GM18951 (cell line): ENCODE measurements around the gene KCNJ10.

Source experiments
- POLR2A ChIP-seq: IDR thresholded peaks from 4 replicates; pipeline ENCODE4 v1.6.1; 2011; ENCODE audit warnings: mild to moderate bottlenecking; ENCODE audit not compliant: insufficient read length, insufficient read depth; ENCODE audit errors: extremely low read depth
- in situ Hi-C: fragments of 300-500 bp; cut with MboI; formaldehyde crosslinking; loops from one replicate; pipeline ENCODE4 v1.12.0; 2022; ENCODE audit warnings: low sequenced_read_pairs, mixed read lengths, inconsistent platforms; ENCODE audit not compliant: unreplicated experiment

KCNJ10 gene

DNA sequence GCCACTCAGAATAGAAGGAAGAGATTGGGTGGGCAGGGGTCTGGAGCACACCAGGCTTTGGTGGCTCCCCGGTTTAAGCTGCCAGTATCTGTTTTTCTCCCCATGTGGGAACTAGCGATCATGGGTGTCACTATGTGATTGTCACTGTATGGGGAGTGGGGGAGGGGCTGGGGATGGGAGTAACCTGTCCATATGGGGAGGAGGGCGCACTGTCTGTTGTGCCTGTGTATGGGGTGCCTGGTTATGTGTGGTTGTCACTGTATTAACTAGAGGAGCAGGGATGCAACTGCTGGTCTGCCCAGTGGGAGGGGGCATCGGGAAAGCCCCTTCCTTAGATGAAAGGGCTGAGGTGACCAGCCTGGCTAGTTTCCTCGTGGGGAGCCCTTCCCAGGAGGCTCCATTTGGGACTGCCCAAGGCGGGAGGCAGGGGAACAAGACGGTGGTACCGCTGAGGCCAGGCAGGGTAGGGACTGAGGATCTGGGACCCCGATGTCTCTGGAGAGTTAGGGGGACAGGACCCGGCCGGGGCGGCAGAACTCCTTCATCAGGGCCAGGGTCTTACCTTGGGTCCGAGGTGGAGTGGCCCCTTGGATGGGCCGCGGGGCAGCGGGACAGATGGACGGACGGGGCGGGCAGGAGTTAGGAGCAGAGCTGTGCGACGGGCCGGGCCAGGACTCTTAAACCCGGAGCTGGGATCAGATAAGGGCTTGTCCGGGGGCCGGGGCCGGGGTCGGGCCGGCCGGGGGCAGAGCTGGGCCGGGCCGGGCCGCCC is at the start of gene KCNJ10:
Gene KCNJ10, minus strand, starts transcription at position 701 of the 772 bp plus-strand sequence. CDS start 27,628 bp downstream, outside the sequence.
- no peak for TF ChIP-seq POLR2A

DNA sequence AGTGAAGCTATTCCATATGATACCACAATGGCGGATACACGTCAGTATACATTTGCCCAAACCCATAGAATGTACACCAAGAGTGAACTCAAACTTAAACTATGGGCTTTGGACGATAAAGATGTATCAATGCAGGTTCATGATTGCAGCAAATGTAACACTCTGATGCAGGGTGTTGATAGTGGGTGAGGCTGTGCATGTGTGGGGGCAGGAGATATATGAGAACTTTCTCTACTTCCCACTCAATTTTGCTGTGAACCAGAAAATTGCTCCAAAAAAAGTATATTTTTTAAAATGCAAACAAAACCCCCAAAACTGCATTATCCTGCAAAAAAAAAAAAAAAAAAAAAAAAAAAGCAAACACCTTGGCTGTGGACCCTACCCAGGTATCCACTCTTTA is 49.0 kb upstream of the KCNJ10 start:
- in situ Hi-C loops = loop anchor here (10.0 kb wide), 1 partner anchor 126 kb away; no protein-coding TSS in a partner anchor
- TF ChIP-seq POLR2A = no peak

More for the DNA sequence above, at the start of gene KCNJ10:
- in situ Hi-C loops = no loop called here

DNA sequence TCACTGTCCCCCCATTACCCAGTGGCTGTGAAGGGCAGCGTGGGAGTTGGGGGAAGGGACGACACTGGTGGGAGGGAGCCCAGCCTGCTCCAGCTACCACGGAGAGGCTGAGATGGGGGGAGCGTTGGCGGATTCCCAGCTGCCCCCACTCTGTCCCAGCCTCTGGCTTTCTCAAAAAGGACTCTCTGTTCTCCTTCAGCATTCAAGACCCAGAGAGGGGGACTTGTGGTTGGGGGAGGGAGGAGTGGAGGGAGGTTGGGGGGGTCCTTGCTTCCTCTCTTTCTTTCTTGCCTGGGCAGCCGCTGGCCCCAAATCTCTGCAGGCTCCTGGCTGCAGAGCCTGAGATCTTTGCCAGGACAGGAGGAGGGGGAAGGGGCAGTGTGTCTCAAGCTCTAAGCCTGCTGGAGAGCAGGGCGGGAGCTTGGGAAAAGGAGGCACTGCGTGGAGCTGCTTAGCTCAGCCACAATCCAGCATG is 47.8 kb upstream of the KCNJ10 start:
- in situ Hi-C loops = loop anchor here (10.0 kb wide), 1 partner anchor 127 kb away; no protein-coding TSS in a partner anchor
- no peak for TF ChIP-seq POLR2A

GRCh38 chr1:160117300-160117699 is 47.3 kb upstream of the KCNJ10 start:
- no peak for TF ChIP-seq POLR2A
- in situ Hi-C loops = loop anchor here (10.0 kb wide), 1 partner anchor 128 kb away; no protein-coding TSS in a partner anchor

GRCh38 chr1:160116283-160117147 is 46.6 kb upstream of the KCNJ10 start:
- TF ChIP-seq POLR2A = no peak
- in situ Hi-C loops = loop anchor here (10.0 kb wide), 1 partner anchor 128 kb away; no protein-coding TSS in a partner anchor

- in situ Hi-C loops = loop anchor here (10.0 kb wide), 1 partner anchor 129 kb away; no protein-coding TSS in a partner anchor
- TF ChIP-seq POLR2A = no peak
These were observed 45.8 kb upstream of the KCNJ10 start, which contains the start of gene ATP1A2 for GRCh38 chr1:160115545-160116282. ATP1A2 (plus strand) TSS chr1:160115759; CDS start chr1:160115862, 103 bp downstream.

DNA sequence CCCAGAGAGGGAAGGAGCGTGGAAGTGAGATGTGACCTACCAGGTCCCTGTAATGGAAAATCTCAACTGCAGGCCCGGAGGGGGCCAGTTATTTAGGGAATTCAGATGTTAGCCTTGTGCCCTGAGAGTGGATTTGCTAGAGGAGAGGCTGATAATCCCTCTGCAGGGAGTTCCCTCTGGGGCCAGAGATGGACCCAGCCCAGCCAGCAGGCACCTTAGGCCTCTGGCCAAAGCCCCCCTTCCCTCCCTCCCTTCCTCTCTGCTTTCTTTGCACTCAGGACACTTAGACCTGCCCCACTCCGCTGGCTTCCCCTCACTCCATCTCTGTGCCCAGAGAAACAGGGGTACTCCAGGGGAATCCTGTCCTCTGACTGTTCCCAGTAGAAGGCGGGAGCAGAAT is 44.1 kb upstream of the KCNJ10 start:
- TF ChIP-seq POLR2A = no peak

GRCh38 chr1:160113407-160113806 is 43.4 kb upstream of the KCNJ10 start:
- in situ Hi-C loops = loop anchor here (10.0 kb wide), 1 partner anchor 131 kb away; no protein-coding TSS in a partner anchor
- TF ChIP-seq POLR2A = no peak

More for the DNA sequence above, 44.1 kb upstream of the KCNJ10 start:
- in situ Hi-C loops = loop anchor here (10.0 kb wide), 1 partner anchor 131 kb away; no protein-coding TSS in a partner anchor

GRCh38 chr1:160112357-160112756 is 42.4 kb upstream of the KCNJ10 start:
- TF ChIP-seq POLR2A = no peak
- in situ Hi-C loops = loop anchor here (10.0 kb wide), 1 partner anchor 132 kb away; no protein-coding TSS in a partner anchor

GRCh38 chr1:160111462-160111861 is 41.5 kb upstream of the KCNJ10 start:
- in situ Hi-C loops = loop anchor here (10.0 kb wide), 1 partner anchor 133 kb away; no protein-coding TSS in a partner anchor

DNA sequence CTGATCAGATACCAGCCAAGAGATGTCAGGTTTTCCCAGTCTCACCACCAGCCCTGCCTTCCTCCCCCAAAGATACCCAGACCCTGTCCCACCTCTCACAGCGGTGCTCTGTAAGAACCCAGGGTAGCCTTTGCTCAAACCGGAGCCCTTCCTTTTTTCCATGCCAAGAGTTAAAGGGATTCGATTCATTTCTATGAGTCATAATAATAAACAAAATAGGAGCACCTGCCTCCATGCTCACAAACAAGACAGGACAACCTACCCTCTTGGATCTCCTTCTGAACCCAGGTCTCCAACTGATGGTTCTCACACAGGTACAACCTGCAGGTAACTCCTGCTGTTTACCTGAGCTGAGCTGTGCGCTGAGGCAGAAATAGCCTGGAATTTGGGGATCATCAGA is 39.7 kb upstream of the KCNJ10 start:
- in situ Hi-C loops = loop anchor here (10.0 kb wide), 1 partner anchor 135 kb away; no protein-coding TSS in a partner anchor
- TF ChIP-seq POLR2A = no peak
